ENCODE results near the gene JCHAIN. TPM values are rescaled to one million over a fixed set of nuclear protein-coding genes. Genes with fewer than 3 reads are reported as not detected.

Gene JCHAIN
- total and polyA plus RNA-seq, 2 of the 13 experiments (the other 11 are each of a cell fraction or from before 2014, with no cell fraction given): not detected

- TF ChIP-seq NFE2L1 (CRISPR knock-in tag; IDR thresholded peaks at IDR 0.05; ENCODE audit: borderline replicate concordance) (no peak), SETDB1 (CRISPR knock-in tag; IDR thresholded peaks at IDR 0.05; ENCODE audit: borderline replicate concordance) (no peak), ZBTB49 (CRISPR knock-in tag; IDR thresholded peaks at IDR 0.05; ENCODE audit: borderline replicate concordance) (no peak), ZNF639 (CRISPR knock-in tag; conservative IDR thresholded peaks at IDR 0.05) (no peak), ZKSCAN1 (IDR thresholded peaks at IDR 0.05; ENCODE audit: low read length) (no peak), ZMYM3 (CRISPR knock-in tag; IDR thresholded peaks at IDR 0.05) (no peak), ZNF260 (CRISPR knock-in tag; IDR thresholded peaks at IDR 0.05; ENCODE audit: borderline replicate concordance, low read depth) (no peak), SMC3 (IDR thresholded peaks at IDR 0.05; ENCODE audit: low read length) (no peak), SALL1 (CRISPR knock-in tag; IDR thresholded peaks at IDR 0.05) (peak; percentile 43; the same call in 1 of the 2 replicates), CREB3 (CRISPR knock-in tag; IDR thresholded peaks at IDR 0.05) (no peak), ZNF136 (CRISPR knock-in tag; IDR thresholded peaks at IDR 0.05; ENCODE audit: low read depth) (no peak), ZNF605 (CRISPR knock-in tag; IDR thresholded peaks at IDR 0.05) (no peak), ZNF704 (CRISPR knock-in tag; IDR thresholded peaks at IDR 0.05; ENCODE audit: borderline replicate concordance) (no peak), SP4 (CRISPR knock-in tag; IDR thresholded peaks at IDR 0.05) (no peak), RERE (CRISPR knock-in tag; IDR thresholded peaks at IDR 0.05; ENCODE audit: low read depth) (no peak), ZNF772 (CRISPR knock-in tag; IDR thresholded peaks at IDR 0.05) (no peak), ATM (IDR thresholded peaks at IDR 0.05; ENCODE audit: borderline replicate concordance) (no peak), ZNF569 (CRISPR knock-in tag; IDR thresholded peaks at IDR 0.05; ENCODE audit: borderline replicate concordance) (no peak)
Measured at GRCh38 chr4:70714079-70714887, 48.0 kb upstream of the JCHAIN start (continued).
